Gastroesophageal sphincter (tissue), 4 donors: Measurements from ENCODE around the gene CDIPT. TPM values are rescaled to one million over a fixed set of nuclear protein-coding genes. Genes with fewer than 3 reads are reported as not detected.

Source experiments
- ATAC-seq: fragments of 150-250 bp; one replicate; pipeline ENCODE4 v1.9.1; 2016; ENCODE audit warnings: mild to moderate bottlenecking, moderate library complexity
- H3K27ac ChIP-seq, 4 donors: fragments of 200-600 bp; sonication (generic) in 3 of 4; 1 replicate in 3 of 4; 2 replicates in 1 of 4; pipeline ENCODE4 v1.5.1; 2016 to 2019
- H3K27me3 ChIP-seq: fragments of 200-600 bp; sonication (generic); one replicate; pipeline ENCODE4 v1.5.1; 2019
- H3K36me3 ChIP-seq, 2 donors: fragments of 200-600 bp; sonication (generic); one replicate each; pipeline ENCODE4 v1.5.1; 2019; ENCODE audit warnings: control low read depth in 1 of 2
- H3K4me1 ChIP-seq, 3 donors: fragments of 200-600 bp; sonication (generic); 1 replicate in 2 of 3; 2 replicates in 1 of 3; pipeline ENCODE4 v1.5.1; 2016 to 2019; ENCODE audit warnings: control low read depth in 2 of 3
- H3K4me3 ChIP-seq, 2 donors: fragments of 200-600 bp; sonication (generic); one replicate each; pipeline ENCODE4 v1.5.1; 2019; ENCODE audit warnings: mild to moderate bottlenecking in 1 of 2, moderate library complexity in 1 of 2
- H3K9me3 ChIP-seq, 3 donors: fragments of 200-600 bp; sonication (generic); one replicate each; pipeline ENCODE4 v1.5.1; 2017 to 2019; ENCODE audit warnings: control low read depth in 2 of 3
- CTCF ChIP-seq, 4 experiments: fragments of 200-600 bp in 2 of 4; fragments of 450-650 bp in 2 of 4; sonication (generic) in 1 of 4; IDR thresholded peaks; one replicate each; pipeline ENCODE4 v1.5.1; 2017 to 2019; ENCODE audit warnings: antibody characterized with exemption in 4 of 4, mild to moderate bottlenecking in 2 of 4, moderate library complexity in 2 of 4
- EP300 ChIP-seq: sonication (generic); formaldehyde crosslinking; IDR thresholded peaks from one replicate; pipeline ENCODE4 v1.6.1; 2017; ENCODE audit warnings: antibody characterized with exemption, mild to moderate bottlenecking
- POLR2A ChIP-seq, 2 donors: fragments of 450-650 bp; IDR thresholded peaks; one replicate each; pipeline ENCODE4 v1.6.1; 2017; ENCODE audit warnings: antibody characterized with exemption in 2 of 2, mild to moderate bottlenecking in 2 of 2, moderate library complexity in 1 of 2
- POLR2AphosphoS5 ChIP-seq: sonication (generic); formaldehyde crosslinking; IDR thresholded peaks from one replicate; pipeline ENCODE4 v1.6.1; 2017; ENCODE audit warnings: antibody characterized with exemption
- WGBS, 2 donors: methylation state at CpG; one replicate each; pipeline ENCODE4 v1.1.5; 2018; ENCODE audit warnings: low coverage in 1 of 2; 5-methylcytosine and 5-hydroxymethylcytosine counted together
- total RNA-seq, 4 donors: library from RNA; depleted of rRNA; stranded (reverse); fragments of >200 nt; gene quantifications; one replicate each; pipeline ENCODE4 v1.1.0, GENCODE V29; 2016

Gene CDIPT
- total RNA-seq, 4 donors from 2014 or later: 119 to 167 (median 130) TPM

GRCh38 chr16:29897333-29897732 is 34.3 kb upstream of the CDIPT start:
- Histone ChIP-seq H3K4me3 (no peak overlapping the region), H3K27me3 (peaks cover 62% of the 10 kb centered on the region), H3K9me3 (no peaks in the 10 kb centered on the region), H3K36me3 (no peaks in the 10 kb centered on the region), H3K4me1 (peaks cover 0 to 23% (median 4%) of the 10 kb centered on the region in 3 donors), H3K27ac (no peak overlapping the region)
- 42 to 52% methylated on average over 4 of the region's 4 CpGs for WGBS, 2 donors
- no peak for ATAC-seq
- no peak for TF ChIP-seq CTCF (IDR thresholded peaks at IDR 0.05)
- TF ChIP-seq POLR2AphosphoS5: no peak
- TF ChIP-seq EP300: no peak
- no peak for TF ChIP-seq POLR2A (IDR thresholded peaks at IDR 0.05)

GRCh38 chr16:29896841-29897240 is 33.8 kb upstream of the CDIPT start:
- TF ChIP-seq POLR2AphosphoS5 (no peak), CTCF (IDR thresholded peaks at IDR 0.05) (no peak), EP300 (no peak), POLR2A (IDR thresholded peaks at IDR 0.05) (no peak)
- WGBS, 2 donors: 47 to 93% methylated on average over 1 to 3 of the region's 15 CpGs
- Histone ChIP-seq H3K4me1 (peaks cover 0 to 23% (median 4%) of the 10 kb centered on the region in 3 donors), H3K27ac (no peak overlapping the region), H3K9me3 (no peaks in the 10 kb centered on the region), H3K27me3 (peaks cover 61% of the 10 kb centered on the region), H3K36me3 (no peaks in the 10 kb centered on the region), H3K4me3 (no peak overlapping the region)
- no peak for ATAC-seq

GRCh38 chr16:29894352-29894751 is 31.3 kb upstream of the CDIPT start:
- TF ChIP-seq POLR2AphosphoS5: no peak
- no peak for TF ChIP-seq EP300
- TF ChIP-seq POLR2A (IDR thresholded peaks at IDR 0.05): no peak
- no peak for TF ChIP-seq CTCF (IDR thresholded peaks at IDR 0.05)
- peaks cover 0 to 6% (median 0%) of the 10 kb centered on the region in 3 donors for H3K4me1 ChIP-seq
- ATAC-seq: no peak

GRCh38 chr16:29893553-29893952 is 30.5 kb upstream of the CDIPT start:
- 80 to 93% methylated on average over 2 to 3 of the region's 3 CpGs for WGBS, 2 donors
- Histone ChIP-seq H3K9me3 (no peaks in the 10 kb centered on the region), H3K4me1 (no peaks in the 10 kb centered on the region), H3K4me3 (no peak overlapping the region), H3K27ac (no peak overlapping the region), H3K27me3 (peaks cover 34% of the 10 kb centered on the region), H3K36me3 (no peaks in the 10 kb centered on the region)
- TF ChIP-seq EP300: no peak
- no peak for TF ChIP-seq CTCF (IDR thresholded peaks at IDR 0.05)
- TF ChIP-seq POLR2A (IDR thresholded peaks at IDR 0.05): no peak
- TF ChIP-seq POLR2AphosphoS5: no peak
- no peak for ATAC-seq

More at GRCh38 chr16:29894352-29894751, 31.3 kb upstream of the CDIPT start:
- H3K4me3 ChIP-seq: no peak overlapping the region
- no peaks in the 10 kb centered on the region for H3K9me3 ChIP-seq
- H3K27me3 ChIP-seq: peaks cover 42% of the 10 kb centered on the region
- no peak overlapping the region for H3K27ac ChIP-seq
- 70 to 72% methylated on average over 3 to 4 of the region's 4 CpGs for WGBS, 2 donors
- no peaks in the 10 kb centered on the region for H3K36me3 ChIP-seq

- no peak overlapping the region for H3K27ac ChIP-seq
- no peak overlapping the region for H3K4me3 ChIP-seq
- H3K4me1 ChIP-seq: no peaks in the 10 kb centered on the region
- WGBS, 2 donors: 90% methylated on average over 4 of the region's 6 CpGs; no CpG with 5 or more reads in 1 of the 2 donors
- H3K36me3 ChIP-seq: no peaks in the 10 kb centered on the region
- no peaks in the 10 kb centered on the region for H3K9me3 ChIP-seq
- H3K27me3 ChIP-seq: peaks cover 27% of the 10 kb centered on the region
- no peak for TF ChIP-seq EP300
- no peak for TF ChIP-seq POLR2AphosphoS5
- TF ChIP-seq CTCF (IDR thresholded peaks at IDR 0.05): no peak
- no peak for TF ChIP-seq POLR2A (IDR thresholded peaks at IDR 0.05)
- no peak for ATAC-seq
Measured at GRCh38 chr16:29892458-29892813, 29.4 kb upstream of the CDIPT start.
